Suprapubic skin (tissue), 3 donors: ENCODE data around the gene IL1RAPL2.

Experiments
- CTCF ChIP-seq, 2 donors: fragments of 200-600 bp in 1 of 2; fragments of 450-650 bp in 1 of 2; sonication (generic) in 1 of 2; IDR thresholded peaks; one replicate each; pipeline ENCODE4 v1.5.1; 2016 to 2019; ENCODE audit warnings: antibody characterized with exemption in 2 of 2, mild to moderate bottlenecking in 1 of 2, moderate library complexity in 1 of 2
- EP300 ChIP-seq: sonication (generic); formaldehyde crosslinking; IDR thresholded peaks from one replicate; pipeline ENCODE4 v1.6.1; 2017; ENCODE audit warnings: antibody characterized with exemption
- POLR2A ChIP-seq, 2 donors: fragments of 450-650 bp; IDR thresholded peaks; one replicate each; pipeline ENCODE4 v1.6.1; 2017; ENCODE audit warnings: antibody characterized with exemption in 2 of 2, mild to moderate bottlenecking in 2 of 2, moderate library complexity in 2 of 2

GRCh38 chrX:105150557-105150956 lies 584.6 kb downstream of the IL1RAPL2 start:
- TF ChIP-seq CTCF (IDR thresholded peaks at IDR 0.05) (no peak), POLR2A (IDR thresholded peaks at IDR 0.05) (no peak), EP300 (no peak)
